ENCODE measurements around the gene XCR1.

The XCR1 gene

DNA sequence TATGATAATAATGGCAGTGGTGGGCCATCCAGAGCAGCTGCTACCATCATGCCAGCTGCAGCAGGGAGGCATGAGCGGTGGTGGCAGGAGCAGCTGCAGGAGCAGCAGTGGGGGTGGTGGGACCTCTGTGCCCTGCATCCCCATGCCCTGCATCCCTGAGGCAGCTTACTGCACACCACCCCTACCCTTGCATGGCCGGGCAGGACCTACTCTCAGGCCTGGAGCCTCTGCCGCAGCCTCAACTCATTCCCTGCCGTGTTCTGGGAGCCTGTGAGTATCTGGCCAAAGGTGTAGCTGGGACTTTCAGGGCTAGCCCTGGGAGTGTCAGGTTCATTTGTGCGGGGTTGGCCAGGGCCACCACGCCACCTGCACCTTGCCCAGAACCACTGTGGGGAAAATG, 3.3 kb upstream of the XCR1 start:
- H3K4me2 ChIP-seq (ENCODE audit: low read depth, low read length, poor library complexity, severe bottlenecking), result no peak overlapping the region
- H3F3A ChIP-seq (ENCODE audit: insufficient read depth), result no peaks in the 10 kb centered on the region
- H3K4me3 ChIP-seq (ENCODE audit: insufficient read depth, low read length, poor library complexity, severe bottlenecking), result no peak overlapping the region
- H3K9ac ChIP-seq (ENCODE audit: low read length), result no peak overlapping the region
- H3K9me2 ChIP-seq (replicated peaks; ENCODE audit: insufficient read depth, low read length), result no peaks in the 10 kb centered on the region
- H3K36me3 ChIP-seq (ENCODE audit: low read length), result no peaks in the 10 kb centered on the region; the same call in 1 of the 2 replicates
- TF ChIP-seq EZH2phosphoT487 (conservative IDR thresholded peaks at IDR 0.05; ENCODE audit: low read length), result no peak
- TF ChIP-seq, protein P1, sequence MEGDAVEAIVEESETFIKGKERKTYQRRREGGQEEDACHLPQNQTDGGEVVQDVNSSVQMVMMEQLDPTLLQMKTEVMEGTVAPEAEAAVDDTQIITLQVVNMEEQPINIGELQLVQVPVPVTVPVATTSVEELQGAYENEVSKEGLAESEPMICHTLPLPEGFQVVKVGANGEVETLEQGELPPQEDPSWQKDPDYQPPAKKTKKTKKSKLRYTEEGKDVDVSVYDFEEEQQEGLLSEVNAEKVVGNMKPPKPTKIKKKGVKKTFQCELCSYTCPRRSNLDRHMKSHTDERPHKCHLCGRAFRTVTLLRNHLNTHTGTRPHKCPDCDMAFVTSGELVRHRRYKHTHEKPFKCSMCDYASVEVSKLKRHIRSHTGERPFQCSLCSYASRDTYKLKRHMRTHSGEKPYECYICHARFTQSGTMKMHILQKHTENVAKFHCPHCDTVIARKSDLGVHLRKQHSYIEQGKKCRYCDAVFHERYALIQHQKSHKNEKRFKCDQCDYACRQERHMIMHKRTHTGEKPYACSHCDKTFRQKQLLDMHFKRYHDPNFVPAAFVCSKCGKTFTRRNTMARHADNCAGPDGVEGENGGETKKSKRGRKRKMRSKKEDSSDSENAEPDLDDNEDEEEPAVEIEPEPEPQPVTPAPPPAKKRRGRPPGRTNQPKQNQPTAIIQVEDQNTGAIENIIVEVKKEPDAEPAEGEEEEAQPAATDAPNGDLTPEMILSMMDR (IDR thresholded peaks at IDR 0.05; ENCODE audit: insufficient read depth, low read length, poor library complexity, severe bottlenecking), result no peak
- H2AFZ ChIP-seq (ENCODE audit: low read depth, low read length, severe bottlenecking), result no peak overlapping the region
- H3K27ac ChIP-seq (ENCODE audit: low read depth, low read length), result no peak overlapping the region
- H3K79me2 ChIP-seq (ENCODE audit: insufficient read depth, low read length), result no peaks in the 10 kb centered on the region
- H3K27me3 ChIP-seq (ENCODE audit: low read length), result no peaks in the 10 kb centered on the region
- H4K20me1 ChIP-seq (ENCODE audit: low read depth, low read length), result no peaks in the 10 kb centered on the region
- peaks cover 27% of the 10 kb centered on the region; the same call in 1 of the 2 replicates for H3K9me3 ChIP-seq (ENCODE audit: insufficient read depth, low read length)

DNA sequence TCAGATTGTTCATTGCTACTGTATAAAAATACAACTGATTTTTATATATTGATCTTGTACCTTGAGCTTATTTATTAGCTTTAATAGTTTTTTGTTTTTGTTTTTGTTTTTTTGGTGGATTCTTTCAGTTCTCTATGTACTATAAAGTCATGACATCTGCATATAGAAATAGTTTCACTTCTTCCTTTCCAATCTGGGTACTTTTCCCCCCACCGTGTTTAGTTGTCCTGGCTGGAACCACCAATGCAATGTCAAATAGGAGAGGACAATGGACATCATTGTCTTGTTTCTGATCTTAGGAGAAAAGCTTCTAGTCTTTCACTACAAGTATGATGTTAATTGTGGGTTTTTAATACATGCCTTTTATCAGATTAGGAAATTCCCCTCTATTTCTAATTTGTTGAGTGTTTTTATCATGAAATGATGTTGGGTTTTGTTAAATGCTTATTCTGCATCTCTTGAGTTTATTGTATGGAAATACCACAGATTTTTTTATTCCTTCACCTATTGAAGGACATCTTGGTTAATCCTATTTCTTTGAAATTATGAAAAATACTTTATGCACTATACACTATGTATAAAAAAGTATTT, 2.8 kb upstream of the XCR1 start:
- Histone ChIP-seq H3K9me3 (ENCODE audit: insufficient read depth, low read length) (peaks cover 27% of the 10 kb centered on the region; the same call in 1 of the 2 replicates), H3K27ac (ENCODE audit: low read depth, low read length) (no peak overlapping the region)

GRCh38 chr3:46027736-46028397, 584 bp upstream of the XCR1 start:
- no peak overlapping the region for H2AFZ ChIP-seq (ENCODE audit: low read depth, low read length, severe bottlenecking)
- no peaks in the 10 kb centered on the region for H3K79me2 ChIP-seq (ENCODE audit: insufficient read depth, low read length)
- H3F3A ChIP-seq (ENCODE audit: insufficient read depth), result no peaks in the 10 kb centered on the region
- no peak overlapping the region for H3K4me3 ChIP-seq (ENCODE audit: insufficient read depth, low read length, poor library complexity, severe bottlenecking)
- no peaks in the 10 kb centered on the region for H3K9me2 ChIP-seq (replicated peaks; ENCODE audit: insufficient read depth, low read length)
- TF ChIP-seq, protein P1 (IDR thresholded peaks at IDR 0.05; ENCODE audit: insufficient read depth, low read length, poor library complexity, severe bottlenecking), result no peak
- no peak for TF ChIP-seq EZH2phosphoT487 (conservative IDR thresholded peaks at IDR 0.05; ENCODE audit: low read length)
- H3K27me3 ChIP-seq (ENCODE audit: low read length), result no peaks in the 10 kb centered on the region
- H3K27ac ChIP-seq (ENCODE audit: low read depth, low read length), result no peak overlapping the region
- H3K4me2 ChIP-seq (ENCODE audit: low read depth, low read length, poor library complexity, severe bottlenecking), result no peak overlapping the region
- H4K20me1 ChIP-seq (ENCODE audit: low read depth, low read length), result no peaks in the 10 kb centered on the region
- H3K36me3 ChIP-seq (ENCODE audit: low read length), result no peaks in the 10 kb centered on the region; the same call in 1 of the 2 replicates
- peaks cover 27% of the 10 kb centered on the region; the same call in 1 of the 2 replicates for H3K9me3 ChIP-seq (ENCODE audit: insufficient read depth, low read length)
- H3K9ac ChIP-seq (ENCODE audit: low read length), result no peak overlapping the region

More for the DNA sequence above, 2.8 kb upstream of the XCR1 start:
- no peak overlapping the region for H3K4me2 ChIP-seq (ENCODE audit: low read depth, low read length, poor library complexity, severe bottlenecking)
- H3K79me2 ChIP-seq (ENCODE audit: insufficient read depth, low read length), result no peaks in the 10 kb centered on the region
- no peak overlapping the region for H3K4me3 ChIP-seq (ENCODE audit: insufficient read depth, low read length, poor library complexity, severe bottlenecking)
- H3K9me2 ChIP-seq (replicated peaks; ENCODE audit: insufficient read depth, low read length), result no peaks in the 10 kb centered on the region
- H3K27me3 ChIP-seq (ENCODE audit: low read length), result no peaks in the 10 kb centered on the region
- H3K9ac ChIP-seq (ENCODE audit: low read length), result no peak overlapping the region
- H3K36me3 ChIP-seq (ENCODE audit: low read length), result no peaks in the 10 kb centered on the region; the same call in 1 of the 2 replicates
- TF ChIP-seq EZH2phosphoT487 (conservative IDR thresholded peaks at IDR 0.05; ENCODE audit: low read length), result no peak
- TF ChIP-seq, protein P1 (IDR thresholded peaks at IDR 0.05; ENCODE audit: insufficient read depth, low read length, poor library complexity, severe bottlenecking), result no peak
- no peaks in the 10 kb centered on the region for H3F3A ChIP-seq (ENCODE audit: insufficient read depth)
- no peaks in the 10 kb centered on the region for H4K20me1 ChIP-seq (ENCODE audit: low read depth, low read length)
- no peak overlapping the region for H2AFZ ChIP-seq (ENCODE audit: low read depth, low read length, severe bottlenecking)

All from SU-DHL-6 (cell line).